Mammary epithelial cell (primary cell): ENCODE data around the gene FRMD5.

Experiments used
- CTCF ChIP-seq, 2 donors: IDR thresholded peaks in 1 of 2; conservative IDR thresholded peaks in 1 of 2; 2 replicates each; pipeline ENCODE4 v1.5.1; 2011 to 2012; ENCODE audit warnings: inconsistent platforms in 2 of 2, low read length in 2 of 2, mild to moderate bottlenecking in 2 of 2, control low read depth in 1 of 2, low read depth in 1 of 2; ENCODE audit not compliant: insufficient read depth in 1 of 2; ENCODE audit errors: extremely low read depth in 1 of 2
- EZH2 ChIP-seq: IDR thresholded peaks from 2 replicates; pipeline ENCODE4 v1.6.1; 2012; ENCODE audit warnings: low read length, inconsistent platforms, borderline replicate concordance

- TF ChIP-seq CTCF (conservative IDR thresholded peaks at IDR 0.05 in 1 of 2, IDR thresholded peaks at IDR 0.05 in 1 of 2; ENCODE audit: extremely low read depth in 1 of 2, insufficient read depth in 1 of 2, low read depth in 1 of 2, low read length in 2 of 2): no peak
- TF ChIP-seq EZH2: no peak
Measured at GRCh38 chr15:43920254-43920600, 274.8 kb downstream of the FRMD5 start.
